NOMO-1 (cell line): Measurements from ENCODE around the gene PAPOLA.

Experiments used
- DNase-seq, 2 experiments: peaks; one replicate each; lab custom pipeline; 2025; ENCODE audit not compliant: unreplicated experiment in 2 of 2; lab: John Stamatoyannopoulos, UW

Gene PAPOLA

DNA sequence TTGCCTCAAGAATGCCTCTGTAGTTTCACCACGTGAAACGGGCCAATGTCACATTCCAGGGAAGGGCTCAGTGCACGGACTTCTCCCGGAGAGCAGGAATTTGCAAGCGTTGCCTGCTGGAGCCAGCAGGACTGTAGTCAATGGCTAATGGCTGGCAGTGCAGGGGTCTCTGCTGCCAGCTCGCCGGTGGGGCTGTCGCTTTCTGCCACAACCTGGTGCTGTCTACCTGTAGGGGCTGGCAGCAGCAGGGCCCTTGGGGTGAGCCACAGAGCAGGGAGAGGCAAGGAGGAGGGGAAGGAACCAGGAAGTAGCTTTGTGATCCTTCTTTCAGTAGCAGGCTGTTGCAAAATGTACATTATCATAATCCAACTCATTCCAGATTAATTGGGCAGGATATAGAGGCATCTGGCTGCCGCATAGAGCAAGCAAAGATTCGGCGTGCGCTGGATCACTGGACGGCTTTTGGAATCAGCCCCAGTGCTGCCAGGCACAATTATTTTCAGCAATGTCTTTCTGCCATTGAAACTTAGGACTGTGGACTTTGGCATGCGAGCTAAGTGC lies 114.1 kb downstream of the PAPOLA start:
- DNase-seq, result no peak
